T-helper 2 cell treated with Interferon-gamma antibody and Interleukin-4, amounts not matched to agents 100 ng/mL and 5 ng/mL, for 36 hours (primary cell): ENCODE results near the gene NOP14. TPM values are rescaled to one million over a fixed set of nuclear protein-coding genes. Genes with fewer than 3 reads are reported as not detected.
"Not testable (repeated sequence)": the region's sequence is repeated elsewhere in the genome, so short reads cannot be mapped to it uniquely, and the experiment has no call there.

ENCODE experiments used
- intact Hi-C: fragments of 100-400 bp; cut with micrococcal nuclease; formaldehyde crosslinking; loops from one replicate; pipeline ENCODE4 v1.15.1; 2023
- total RNA-seq: library from RNA; stranded (reverse); gene quantifications from 2 replicates; pipeline ENCODE4 v1.2.3, GENCODE V29; 2022

Gene NOP14
- total RNA-seq, 1 donor from 2014 or later, result 64.6 TPM

DNA sequence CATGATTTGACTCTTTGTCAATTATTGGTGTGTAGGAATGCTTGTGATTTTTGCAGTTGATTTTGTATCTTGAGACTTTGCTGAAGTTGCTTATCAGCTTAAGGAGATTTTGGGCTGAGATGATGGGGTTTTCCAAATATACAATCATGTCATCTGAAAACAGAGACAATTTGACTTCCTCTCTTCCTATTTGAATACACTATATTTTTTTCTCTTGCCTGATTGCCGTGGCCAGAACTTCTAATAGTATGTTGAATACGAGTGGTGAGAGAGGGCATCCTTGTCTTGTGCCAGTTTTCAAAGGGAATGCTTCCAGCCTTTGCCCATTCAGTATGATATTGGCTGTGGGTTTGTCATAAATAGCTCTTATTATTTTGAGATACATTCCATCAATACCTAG is 44.9 kb downstream of the NOP14 start:
- intact Hi-C loops, result not testable (repeated sequence)

DNA sequence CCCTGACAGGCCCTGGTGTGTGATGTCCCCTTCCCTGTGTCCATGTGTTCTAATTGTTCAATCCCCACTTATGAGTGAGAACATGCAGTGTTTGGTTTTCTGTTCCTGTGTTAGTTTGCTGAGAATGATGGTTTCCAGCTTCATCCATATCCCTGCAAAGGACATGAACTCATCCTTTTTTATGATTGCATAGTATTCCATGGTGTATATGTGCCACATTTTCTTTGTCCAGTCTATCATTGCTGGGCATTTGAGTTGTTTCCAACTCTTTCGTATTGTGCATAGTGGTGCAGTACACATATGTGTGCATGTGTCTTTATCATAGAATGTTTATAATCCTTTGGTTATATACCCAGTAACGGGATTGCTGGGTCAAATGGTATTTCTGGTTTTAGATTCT is 46.5 kb downstream of the NOP14 start:
- intact Hi-C loops, result not testable (repeated sequence)

DNA sequence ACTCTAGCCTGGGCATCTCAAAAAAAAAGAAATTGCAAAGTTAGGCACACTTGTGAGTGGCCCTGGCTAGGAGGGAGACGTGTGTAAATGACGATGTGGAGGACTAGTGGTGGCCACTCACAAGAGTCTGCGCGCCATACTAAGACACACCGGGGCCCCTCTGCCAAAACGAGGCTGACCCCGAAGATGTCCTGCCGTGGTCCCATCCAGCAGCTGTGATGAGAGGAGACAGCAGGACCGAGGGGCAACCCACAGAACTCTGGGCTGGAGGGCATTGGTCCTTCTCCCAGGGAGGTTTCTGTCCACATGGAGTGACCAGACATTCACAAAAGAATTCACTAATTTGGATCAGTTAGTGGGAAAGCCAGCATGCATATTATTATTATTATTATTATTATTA is 47.4 kb downstream of the NOP14 start:
- intact Hi-C loops, result no loop called here

DNA sequence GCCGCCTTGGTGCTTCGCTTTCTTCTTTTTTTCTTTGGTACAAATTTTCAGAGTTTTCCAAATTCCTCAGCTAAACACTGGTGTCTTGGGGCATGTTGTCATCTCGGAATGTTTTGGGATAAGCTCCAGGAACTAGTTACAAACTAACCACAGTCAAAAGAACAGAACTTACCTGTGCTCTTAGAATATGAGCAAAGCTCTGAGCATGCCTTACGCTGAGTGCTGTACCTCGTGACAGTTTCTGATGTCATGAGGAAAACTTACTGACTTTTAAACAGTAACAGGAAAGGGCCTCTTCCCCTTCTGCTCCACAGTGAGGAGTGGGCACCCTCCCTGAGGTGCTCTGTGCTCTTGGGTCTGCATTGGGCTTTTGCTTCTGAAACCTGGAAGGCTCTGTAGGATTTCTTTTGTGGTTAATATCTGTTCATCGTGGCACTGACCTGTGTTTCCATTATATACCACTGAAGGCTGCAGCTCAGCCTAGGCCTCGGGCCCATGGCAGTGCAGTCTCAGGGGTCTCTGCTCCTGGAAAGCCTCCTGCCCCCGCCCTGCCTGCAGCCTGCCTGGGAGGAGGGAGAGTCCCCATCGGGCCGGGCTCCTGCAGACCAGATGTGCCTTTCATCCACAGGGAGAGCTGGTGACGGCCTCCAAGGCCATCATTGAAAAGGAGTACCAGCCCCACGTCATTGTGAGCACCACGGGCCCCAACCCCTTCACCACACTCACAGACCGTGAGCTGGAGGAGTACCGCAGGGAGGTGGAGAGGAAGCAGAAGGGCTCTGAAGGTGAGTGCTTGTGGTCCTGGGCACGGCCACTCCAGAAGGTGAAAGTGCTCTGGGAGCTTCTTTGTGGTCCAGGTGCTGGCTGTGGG is 48.7 kb downstream of the NOP14 start:
- intact Hi-C loops, result no loop called here

DNA sequence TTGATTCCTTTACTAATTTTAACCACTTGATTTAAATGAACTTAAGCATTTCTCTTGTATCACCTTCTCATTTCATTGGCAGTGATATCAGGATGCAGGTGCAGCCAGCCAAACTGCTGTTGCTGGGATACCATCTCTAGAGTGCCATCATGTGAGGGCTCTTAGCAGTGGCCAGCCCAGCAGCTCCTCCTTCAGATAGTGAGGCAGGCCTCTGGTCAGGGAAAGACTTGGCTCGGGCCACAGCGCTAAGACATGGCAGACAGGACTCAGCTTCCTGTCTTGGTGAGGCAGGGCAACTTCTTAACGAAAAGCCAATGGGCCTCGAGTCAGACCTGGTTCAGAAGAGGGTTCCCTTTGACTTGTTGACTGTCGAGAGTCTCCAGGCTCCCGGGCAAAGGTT is 50.0 kb downstream of the NOP14 start:
- intact Hi-C loops, result no loop called here

DNA sequence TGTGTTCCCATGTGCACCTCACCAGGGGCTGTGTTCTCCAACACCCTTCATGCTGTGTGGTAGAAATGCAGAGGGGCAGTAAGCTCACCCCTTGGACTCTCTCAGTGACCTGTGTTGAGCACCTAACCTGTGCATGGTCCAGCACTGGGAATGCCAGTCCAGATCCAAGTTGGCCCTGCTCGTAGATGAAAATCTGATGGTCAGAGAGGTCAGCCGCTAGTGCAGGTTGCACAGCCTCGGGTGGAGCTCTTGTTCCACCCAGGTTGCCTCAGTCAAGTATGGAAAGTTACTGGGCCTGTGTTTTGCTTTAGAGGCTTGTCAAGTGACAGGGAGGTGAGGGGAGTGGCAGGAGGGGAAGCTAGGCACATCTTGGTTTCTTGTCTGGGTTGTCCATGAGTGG is 51.3 kb downstream of the NOP14 start:
- intact Hi-C loops, result no loop called here

DNA sequence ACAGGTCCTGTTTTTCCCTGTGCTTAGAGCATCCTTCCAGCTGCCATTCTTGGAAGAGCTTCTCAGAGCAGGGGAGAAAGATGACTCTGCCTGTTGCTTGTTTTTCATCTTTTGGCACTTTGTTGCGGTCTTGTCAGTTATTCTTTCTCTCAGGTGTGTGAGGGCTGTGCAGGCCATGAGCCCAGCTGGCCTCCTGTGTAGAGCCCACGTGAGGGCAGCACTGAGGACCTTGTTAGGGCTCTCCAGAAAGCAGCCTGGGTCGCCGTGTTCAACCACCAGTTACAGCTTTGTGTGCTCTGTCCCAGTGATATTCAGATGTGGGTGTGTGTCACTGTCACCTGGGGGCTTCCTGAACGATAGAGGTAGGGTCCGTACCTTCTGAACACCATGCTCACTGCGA is 52.8 kb downstream of the NOP14 start:
- intact Hi-C loops, result no loop called here

DNA sequence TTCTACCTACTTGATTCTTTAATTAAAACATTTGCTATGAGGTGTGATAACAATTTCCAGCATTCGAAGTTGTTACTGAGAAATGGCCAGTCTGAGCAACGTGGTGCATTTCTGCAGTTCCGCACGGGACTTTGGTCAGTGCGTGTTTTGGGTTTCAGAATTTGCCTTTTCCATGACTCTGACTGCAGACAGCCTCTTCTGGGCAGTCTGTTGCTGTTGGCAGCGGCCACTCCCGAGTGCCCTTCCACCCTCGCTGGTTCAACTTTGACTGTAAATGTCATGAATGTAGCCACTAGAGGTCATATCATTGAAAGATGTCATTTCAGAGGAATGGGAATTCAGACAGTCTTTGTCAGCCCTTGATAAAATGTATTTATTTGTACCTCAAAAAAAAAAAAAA is 53.6 kb downstream of the NOP14 start:
- intact Hi-C loops, result no loop called here

DNA sequence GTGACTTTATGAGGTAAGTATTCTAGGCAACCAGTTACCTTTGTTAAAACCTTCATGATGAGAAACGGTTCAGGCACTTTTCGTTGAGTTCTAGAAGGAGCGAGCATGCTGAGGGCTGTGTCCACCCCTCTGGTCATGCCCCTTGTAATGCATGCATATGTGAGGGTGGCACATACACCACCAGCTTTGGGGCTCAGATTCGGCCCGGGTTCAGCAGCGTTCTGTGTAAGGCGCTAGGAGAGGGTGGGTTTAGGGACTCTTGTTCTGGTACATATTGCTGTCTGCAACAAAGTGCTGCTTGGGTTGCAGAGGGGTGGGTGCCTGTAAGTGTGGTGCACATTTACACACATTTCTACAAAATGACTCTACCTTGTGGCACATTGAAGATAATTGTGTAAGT is 54.5 kb downstream of the NOP14 start:
- intact Hi-C loops, result no loop called here

DNA sequence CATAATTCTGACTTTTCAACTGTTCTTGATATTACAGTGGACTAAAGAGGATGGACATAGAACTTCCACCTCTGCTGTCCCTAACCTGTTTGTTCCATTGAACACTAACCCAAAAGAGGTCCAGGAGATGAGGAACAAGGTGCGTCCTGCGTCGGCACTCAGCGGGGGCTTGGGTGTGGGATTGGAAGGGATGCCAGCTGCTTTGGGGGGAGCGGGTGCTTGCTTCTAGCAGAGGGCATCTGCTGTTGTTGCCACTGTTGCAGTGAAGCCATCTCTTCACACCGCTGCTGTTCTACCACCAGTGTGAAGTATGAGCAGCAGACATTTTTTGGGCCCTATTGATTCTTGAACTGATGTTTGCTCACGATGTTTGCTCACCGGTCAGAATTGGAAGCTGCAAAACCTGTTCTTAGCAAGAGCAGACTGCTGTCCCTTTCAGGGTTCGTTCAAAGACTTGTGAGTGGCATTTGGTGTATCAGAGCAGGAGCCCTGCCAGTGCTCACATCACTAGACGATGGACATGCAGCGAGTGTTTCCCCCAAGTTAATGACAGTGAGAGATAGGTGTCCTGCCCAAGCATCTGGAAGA is 55.4 kb downstream of the NOP14 start:
- intact Hi-C loops, result no loop called here

DNA sequence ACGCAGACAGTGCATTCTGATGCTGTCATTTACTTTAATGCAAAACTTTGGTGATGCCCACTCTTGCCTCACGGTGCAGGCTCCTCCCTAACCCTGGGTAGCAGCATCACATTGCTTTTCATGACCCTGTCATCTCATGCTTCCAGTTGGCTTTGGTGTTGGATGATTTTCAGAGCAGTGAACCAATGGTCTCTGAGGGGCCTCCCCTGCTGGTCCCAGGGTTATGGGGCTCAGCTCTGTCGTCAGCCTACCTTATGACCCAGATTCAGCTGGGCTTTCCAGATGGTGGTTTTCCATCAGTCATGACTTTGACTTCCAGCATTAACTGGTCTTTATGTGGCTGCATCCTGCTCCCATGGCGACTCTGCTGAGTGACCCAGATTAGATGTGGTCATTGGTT is 56.0 kb downstream of the NOP14 start:
- intact Hi-C loops, result no loop called here

DNA sequence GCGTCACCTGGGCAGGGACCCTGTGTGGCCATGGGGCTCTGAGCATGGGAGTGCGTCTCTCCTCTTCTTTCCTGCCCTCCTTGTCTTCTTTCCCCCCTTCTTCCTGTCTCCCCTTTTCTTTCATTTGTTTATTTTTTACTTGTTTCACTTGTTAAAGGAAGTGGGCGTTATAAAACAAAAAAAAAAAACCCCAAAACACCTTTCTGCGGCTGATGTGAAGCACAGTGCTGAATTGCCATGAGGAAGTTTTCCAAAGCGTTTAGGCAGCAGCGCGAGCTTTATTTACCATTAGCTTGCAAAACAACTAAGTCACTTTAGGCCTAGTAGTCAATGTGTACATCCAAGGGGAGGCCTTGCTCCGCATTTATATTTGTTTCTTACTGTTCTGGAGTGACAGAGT is 57.0 kb downstream of the NOP14 start:
- intact Hi-C loops, result no loop called here

DNA sequence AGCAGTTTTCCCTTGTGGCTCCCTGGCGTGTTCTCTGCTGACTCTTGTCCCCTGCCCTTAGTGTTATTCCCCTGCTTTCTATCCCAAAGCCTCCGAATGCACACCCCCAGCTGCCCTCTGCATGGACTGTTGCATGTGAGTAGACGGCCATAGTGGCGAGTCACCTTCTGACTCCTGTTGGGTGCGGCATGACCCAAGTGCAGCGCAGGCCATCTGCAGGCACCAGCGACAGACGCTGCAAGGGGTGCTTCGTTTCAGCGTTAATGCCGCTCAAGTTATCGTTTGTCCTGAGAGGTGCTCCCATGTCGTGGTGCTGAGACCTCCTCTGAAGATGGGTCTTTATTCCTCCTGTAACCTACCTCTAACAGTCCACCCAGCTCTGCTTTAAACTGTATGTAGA is 57.7 kb downstream of the NOP14 start:
- intact Hi-C loops, result no loop called here

DNA sequence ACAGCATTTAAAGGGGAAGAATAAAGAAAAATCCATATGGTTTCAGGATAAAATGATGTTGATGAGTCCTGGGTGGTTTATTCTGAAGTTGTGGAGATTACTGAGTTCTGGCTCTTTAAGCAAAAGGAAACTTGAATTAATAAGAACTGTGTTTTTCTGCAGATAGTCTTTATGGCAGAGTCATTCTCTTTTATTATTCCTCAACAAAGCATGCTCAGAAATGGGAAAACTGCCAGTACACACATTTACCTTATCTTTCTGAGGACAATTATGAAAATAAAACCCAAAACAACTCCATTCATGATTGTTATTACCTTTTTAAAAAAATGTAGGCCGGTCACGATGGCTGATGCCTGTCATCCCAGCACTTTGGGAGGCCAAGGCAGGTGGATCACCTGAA is 61.1 kb downstream of the NOP14 start:
- intact Hi-C loops, result no loop called here

DNA sequence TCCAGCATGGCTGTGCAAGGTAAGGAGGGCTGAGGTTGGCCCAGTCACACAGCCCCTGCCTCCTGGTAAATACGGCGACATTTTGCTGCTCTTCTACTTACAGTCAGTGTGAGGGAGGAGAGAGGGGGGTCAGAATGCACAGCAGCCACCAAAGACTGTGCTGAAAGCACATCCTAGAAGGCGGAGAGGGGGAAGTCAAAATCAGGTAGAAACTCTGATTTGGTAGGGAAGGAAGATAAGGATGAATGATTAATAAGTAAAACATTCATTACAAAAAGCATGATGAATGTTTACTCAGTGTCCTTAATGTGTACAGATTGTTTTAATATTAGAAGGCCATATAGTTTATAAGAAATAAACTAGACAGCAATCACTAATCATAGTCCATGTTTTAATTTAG is 62.0 kb downstream of the NOP14 start:
- intact Hi-C loops, result no loop called here

DNA sequence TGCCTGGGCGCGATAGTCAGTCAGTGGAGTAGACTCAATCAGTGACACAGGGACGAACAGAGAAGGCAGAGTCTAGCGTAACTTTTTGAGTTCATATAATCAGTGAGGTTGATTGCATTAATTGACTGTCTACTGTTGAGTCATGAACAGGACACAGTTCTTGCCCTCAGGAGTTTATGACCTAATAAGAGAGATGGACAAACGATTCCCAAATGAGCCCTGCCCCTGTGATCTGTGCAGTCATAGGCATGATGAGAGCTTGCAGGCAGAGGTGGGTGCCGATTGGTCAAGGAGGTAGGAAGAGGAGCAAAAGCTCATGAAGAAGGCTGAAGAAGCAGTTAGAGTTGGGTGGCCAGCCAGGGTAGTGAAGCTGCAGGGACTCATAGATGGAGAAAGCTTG is 62.5 kb downstream of the NOP14 start:
- intact Hi-C loops, result no loop called here

DNA sequence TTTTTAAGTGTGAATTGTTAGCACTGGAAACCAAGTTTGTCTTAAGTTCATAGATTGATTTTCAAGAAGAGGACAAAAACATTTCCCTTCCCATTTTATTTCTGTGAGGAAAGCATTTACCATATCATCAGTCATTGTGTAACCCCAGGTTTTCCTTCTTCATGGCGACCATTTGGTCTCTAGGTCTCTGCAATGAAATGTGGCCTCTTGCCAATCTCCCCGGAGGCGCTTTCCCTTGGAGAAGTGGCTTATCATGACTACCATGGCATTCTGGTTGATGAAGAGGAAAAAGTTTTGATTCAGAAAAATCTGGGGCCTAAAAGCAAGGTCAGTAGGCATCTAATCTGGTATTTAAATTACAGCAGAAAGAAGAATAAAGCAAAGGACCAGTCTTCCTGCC is 65.2 kb downstream of the NOP14 start:
- intact Hi-C loops, result no loop called here

DNA sequence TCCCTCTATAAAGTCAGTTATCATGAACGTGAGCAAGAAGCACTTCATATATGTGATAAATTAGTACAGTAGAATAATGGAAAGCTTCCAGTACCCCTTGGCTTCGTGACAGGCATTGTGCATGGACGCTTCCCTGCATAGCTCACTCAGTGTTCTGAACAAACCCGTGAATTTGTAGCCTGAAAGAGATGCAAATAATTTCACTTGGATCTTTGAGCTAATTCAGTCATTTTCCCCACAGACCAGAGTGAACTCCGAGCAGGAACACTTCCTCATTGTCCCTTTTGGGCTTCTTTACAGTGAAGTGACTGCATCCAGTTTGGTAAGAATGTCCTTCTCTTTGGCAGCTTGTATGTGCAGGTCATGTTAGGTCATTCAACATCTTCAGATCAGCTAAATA is 69.4 kb downstream of the NOP14 start:
- intact Hi-C loops, result no loop called here

DNA sequence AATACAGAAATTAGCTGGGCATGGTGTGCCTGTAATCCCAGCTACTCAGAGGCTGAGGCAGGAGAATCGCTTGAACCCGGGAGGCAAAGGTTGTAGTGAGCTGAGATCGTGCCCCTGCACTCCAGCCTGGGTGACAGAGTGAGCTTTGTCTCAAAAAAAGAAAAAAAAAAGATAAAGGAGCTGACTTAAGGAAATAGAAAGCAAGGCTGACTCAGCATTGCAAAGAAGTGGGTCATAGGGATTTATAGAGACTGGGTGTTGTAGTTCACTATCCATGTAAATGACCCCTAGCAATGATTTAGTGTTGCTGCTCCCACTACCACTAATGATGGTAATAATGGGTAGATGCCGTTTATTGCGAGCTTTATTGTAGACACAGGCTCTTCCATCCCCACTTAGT is 71.9 kb downstream of the NOP14 start:
- intact Hi-C loops, result no loop called here

DNA sequence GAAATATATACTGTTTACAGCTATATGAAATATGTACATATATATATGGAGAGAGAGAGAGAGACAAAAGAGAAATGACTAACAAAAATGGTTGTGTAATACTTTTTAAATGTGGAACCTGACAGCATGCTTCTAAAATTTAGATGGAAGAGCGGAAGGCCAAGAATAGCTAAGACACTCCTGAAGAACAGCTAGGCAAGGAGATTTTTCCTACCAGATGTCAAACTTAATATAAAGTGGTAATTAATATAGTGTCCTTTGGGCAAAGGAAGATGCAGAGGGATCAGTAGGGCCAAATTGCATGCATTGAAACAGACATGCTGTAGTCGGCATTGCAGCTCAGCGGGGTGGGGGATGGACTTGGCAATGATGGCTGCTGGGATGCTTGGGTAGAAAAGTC is 74.3 kb downstream of the NOP14 start:
- intact Hi-C loops, result no loop called here
